Transverse colon (tissue), 4 donors: ENCODE results near the gene MCUB. TPM values are rescaled to one million over a fixed set of nuclear protein-coding genes. Genes with fewer than 3 reads are reported as not detected.
A peak's percentile ranks its signal among the peaks of the same experiment; 100 is the strongest.
"Not testable (repeated sequence)": the region's sequence is repeated elsewhere in the genome, so short reads cannot be mapped to it uniquely, and the experiment has no call there.

Experiments
- DNase-seq: peaks from one replicate; pipeline ENCODE4 v3.0.0-alpha.2; 2019
- H3K27ac ChIP-seq, 4 donors: fragments of 200-600 bp; sonication (generic); 2 replicates each; pipeline ENCODE4 v1.5.1; 2016 to 2018; ENCODE audit warnings: inconsistent platforms in 4 of 4
- H3K27me3 ChIP-seq: fragments of 200-600 bp; sonication (generic); 2 replicates; pipeline ENCODE4 v1.5.1; 2017; ENCODE audit warnings: inconsistent platforms
- H3K36me3 ChIP-seq, 4 donors: fragments of 200-600 bp; sonication (generic); 2 replicates each; pipeline ENCODE4 v1.5.1; 2017 to 2019; ENCODE audit warnings: inconsistent platforms in 4 of 4
- H3K4me1 ChIP-seq, 4 donors: fragments of 200-600 bp; sonication (generic); 2 replicates each; pipeline ENCODE4 v1.5.1; 2017 to 2020; ENCODE audit warnings: inconsistent platforms in 4 of 4
- H3K4me3 ChIP-seq, 4 donors: fragments of 200-600 bp; sonication (generic); 1 replicate in 1 of 4; 2 replicates in 3 of 4; pipeline versions ENCODE4 v1.5.1 to v1.6.1; 2017 to 2019; ENCODE audit warnings: inconsistent platforms in 4 of 4
- H3K9me3 ChIP-seq, 2 donors: fragments of 200-600 bp; sonication (generic); 2 replicates each; pipeline ENCODE4 v1.5.1; 2017 to 2019; ENCODE audit warnings: inconsistent platforms in 2 of 2
- CTCF ChIP-seq, 5 experiments: fragments of 200-600 bp in 3 of 5; fragments of 450-650 bp in 2 of 5; sonication (generic) in 3 of 5; IDR thresholded peaks; 1 replicate in 2 of 5; 2 replicates in 3 of 5; pipeline ENCODE4 v1.5.1; 2016 to 2017; ENCODE audit warnings: antibody characterized with exemption in 5 of 5, inconsistent platforms in 3 of 5, mild to moderate bottlenecking in 2 of 5, moderate library complexity in 1 of 5
- EP300 ChIP-seq: sonication (generic); formaldehyde crosslinking; IDR thresholded peaks from one replicate; pipeline ENCODE4 v1.6.1; 2017; ENCODE audit warnings: antibody characterized with exemption, low read depth
- POLR2A ChIP-seq: fragments of 450-650 bp; IDR thresholded peaks from one replicate; pipeline ENCODE4 v1.6.1; 2016; ENCODE audit warnings: antibody characterized with exemption, mild to moderate bottlenecking, moderate library complexity
- POLR2AphosphoS5 ChIP-seq, 3 donors: sonication (generic); formaldehyde crosslinking; IDR thresholded peaks; one replicate each; pipeline ENCODE4 v1.6.1; 2016; ENCODE audit warnings: antibody characterized with exemption in 3 of 3
- WGBS, 2 donors: methylation state at CpG; one replicate each; pipeline ENCODE4 v1.1.5; 2018; ENCODE audit warnings: low coverage in 1 of 2; 5-methylcytosine and 5-hydroxymethylcytosine counted together
- in situ Hi-C, 4 donors: fragments of 200-750 bp; cut with MboI; loops; one replicate each; pipeline versions ENCODE4 v1.15.0 to v1.15.1; 2017; ENCODE audit warnings: low sequenced_read_pairs in 3 of 4, low pct_ligation_motif_present in 1 of 4, low pct_unique_long_range_greater_than_20kb in 1 of 4
- intact Hi-C: fragments of 100-400 bp; cut with DNase I; formaldehyde crosslinking; loops from one replicate; pipeline ENCODE4 v1.15.1; 2023; ENCODE audit warnings: low total_unique reads
- total RNA-seq, 4 donors: library from RNA; depleted of rRNA; stranded (reverse); fragments of >200 nt; gene quantifications; one replicate each; pipeline ENCODE4 v1.1.0, GENCODE V29; 2016

The MCUB gene
- total RNA-seq, 4 donors from 2014 or later, result 4.6 to 15.7 (median 8.8) TPM

- Histone ChIP-seq H3K27ac (no peak overlapping the region), H3K27me3 (no peaks in the 10 kb centered on the region), H3K4me3 (no peak overlapping the region), H3K4me1 (no peaks in the 10 kb centered on the region), H3K36me3 (no peaks in the 10 kb centered on the region), H3K9me3 (no peaks in the 10 kb centered on the region)
- in situ Hi-C loops, result loop anchor here in 1 of 4 donors (25.0 kb wide), 1 partner anchor 259 kb away; the partner anchor contains the start of genes CFI and GAR1
- DNase-seq, result no peak
- intact Hi-C loops, result no loop called here
- no peak for TF ChIP-seq CTCF (IDR thresholded peaks at IDR 0.05)
- no peak for TF ChIP-seq POLR2AphosphoS5 (IDR thresholded peaks at IDR 0.05)
- no peak for TF ChIP-seq POLR2A
- no peak for TF ChIP-seq EP300
- 99 to 100% methylated on average over 2 of the region's 2 CpGs for WGBS, 2 donors
Measured at GRCh38 chr4:109553130-109553529, 6.9 kb upstream of the MCUB start.

- no peak for TF ChIP-seq CTCF (IDR thresholded peaks at IDR 0.05)
- H3K4me3 ChIP-seq, result no peak overlapping the region
- H3K27ac ChIP-seq, result no peak overlapping the region
- no peak for DNase-seq
- no peaks in the 10 kb centered on the region for H3K27me3 ChIP-seq
- peaks cover 0 to 6% (median 4%) of the 10 kb centered on the region in 4 donors for H3K4me1 ChIP-seq
- intact Hi-C loops (no loop called here), in situ Hi-C loops (loop anchor here in 1 of 4 donors (25.0 kb wide), 1 partner anchor 257 kb away; the partner anchor contains the start of genes CFI and GAR1)
- WGBS, 2 donors, result 75 to 94% methylated on average over 3 of the region's 3 CpGs
- no peaks in the 10 kb centered on the region for H3K9me3 ChIP-seq
- no peaks in the 10 kb centered on the region for H3K36me3 ChIP-seq
Measured at GRCh38 chr4:109554971-109555370, 5.1 kb upstream of the MCUB start.

- Histone ChIP-seq H3K36me3 (no peaks in the 10 kb centered on the region), H3K27ac (no peak overlapping the region), H3K9me3 (no peaks in the 10 kb centered on the region), H3K4me3 (no peak overlapping the region), H3K4me1 (peaks cover 0 to 22% (median 4%) of the 10 kb centered on the region in 4 donors), H3K27me3 (no peaks in the 10 kb centered on the region)
- in situ Hi-C loops, result loop anchor here in 1 of 4 donors (25.0 kb wide), 1 partner anchor 255 kb away; the partner anchor contains the start of genes CFI and GAR1
- 93% methylated on average over 28 of the region's 28 CpGs; no CpG with 5 or more reads in 1 of the 2 donors for WGBS, 2 donors
- intact Hi-C loops, result no loop called here
- no peak for DNase-seq
- no peak for TF ChIP-seq POLR2A
- TF ChIP-seq EP300, result no peak
- TF ChIP-seq CTCF (IDR thresholded peaks at IDR 0.05), result no peak
- no peak for TF ChIP-seq POLR2AphosphoS5 (IDR thresholded peaks at IDR 0.05)
Measured at GRCh38 chr4:109557433-109557832, 2.6 kb upstream of the MCUB start.

GRCh38 chr4:109558095-109558494, 2.0 kb upstream of the MCUB start:
- DNase-seq, result not testable (repeated sequence)

GRCh38 chr4:109559625-109559982, 442 bp upstream of the MCUB start:
- DNase-seq, result peak; percentile 27
- no peaks in the 10 kb centered on the region for H3K27me3 ChIP-seq
- H3K27ac ChIP-seq, result peak overlapping the region; percentile 86 to 89 (median 88)
- no peak for TF ChIP-seq CTCF (IDR thresholded peaks at IDR 0.05)
- 5% methylated on average over 21 of the region's 27 CpGs; no CpG with 5 or more reads in 1 of the 2 donors for WGBS, 2 donors
- in situ Hi-C loops, result loop anchor here in 1 of 4 donors (25.0 kb wide), 1 partner anchor 253 kb away; the partner anchor contains the start of genes CFI and GAR1
- H3K9me3 ChIP-seq, result no peaks in the 10 kb centered on the region
- H3K4me1 ChIP-seq, result peaks cover 0 to 22% (median 4%) of the 10 kb centered on the region in 4 donors
- H3K36me3 ChIP-seq, result no peaks in the 10 kb centered on the region
- peak overlapping the region; percentile 31 to 82 (median 68) for H3K4me3 ChIP-seq
- intact Hi-C loops, result no loop called here

More at GRCh38 chr4:109558095-109558494, 2.0 kb upstream of the MCUB start:
- H3K9me3 ChIP-seq, H3K27me3 ChIP-seq, H3K36me3 ChIP-seq, H3K27ac ChIP-seq, H3K4me3 ChIP-seq, intact Hi-C loops: not testable (repeated sequence)
- H3K4me1 ChIP-seq, result peaks cover 0 to 22% (median 4%) of the 10 kb centered on the region in 4 donors
- in situ Hi-C loops, result loop anchor here in 1 of 4 donors (25.0 kb wide), 1 partner anchor 254 kb away; the partner anchor contains the start of genes CFI and GAR1
- 97 to 100% methylated on average over 4 to 6 of the region's 6 CpGs for WGBS, 2 donors
